ENCODE results near the gene PTPRA. TPM values are rescaled to one million over a fixed set of nuclear protein-coding genes. Genes with fewer than 3 reads are reported as not detected.
A peak's percentile ranks its signal among the peaks of the same experiment; 100 is the strongest.

Gene PTPRA
- total RNA-seq, 4 donors from 2014 or later, result 49.2 to 80.8 (median 60.4) TPM

GRCh38 chr20:2867081-2867864 lies 6.0 kb upstream of the PTPRA start:
- no peak for DNase-seq (ENCODE audit: extremely low spot score)
- WGBS, result 73% methylated on average over 12 of the region's 12 CpGs
- H3K27ac ChIP-seq (replicated peaks in 1 of 4), result no peak overlapping the region
- no peaks in the 10 kb centered on the region for H3K9me3 ChIP-seq
- peaks cover 0 to 3% (median 0%) of the 10 kb centered on the region in 4 donors for H3K27me3 ChIP-seq
- TF ChIP-seq POLR2AphosphoS5 (IDR thresholded peaks at IDR 0.05) (no peak), CTCF (IDR thresholded peaks at IDR 0.05) (no peak), EP300 (IDR thresholded peaks at IDR 0.05) (no peak), POLR2A (IDR thresholded peaks at IDR 0.05; ENCODE audit: low read depth) (no peak)
- peaks cover 25 to 48% (median 46%) of the 10 kb centered on the region in 4 donors for H3K36me3 ChIP-seq
- peaks cover 9 to 19% (median 15%) of the 10 kb centered on the region in 4 donors for H3K4me1 ChIP-seq
- no peak overlapping the region for H3K4me3 ChIP-seq
- intact Hi-C loops (cut with DNase I), result no loop called here

GRCh38 chr20:2869381-2869780 lies 3.9 kb upstream of the PTPRA start:
- Histone ChIP-seq H3K27ac (replicated peaks in 1 of 4) (no peak overlapping the region), H3K4me1 (peaks cover 14 to 30% (median 28%) of the 10 kb centered on the region in 4 donors), H3K36me3 (peaks cover 12 to 27% (median 25%) of the 10 kb centered on the region in 4 donors), H3K9me3 (no peaks in the 10 kb centered on the region), H3K4me3 (no peak overlapping the region), H3K27me3 (peaks cover 0 to 7% (median 0%) of the 10 kb centered on the region in 4 donors)
- TF ChIP-seq CTCF (IDR thresholded peaks at IDR 0.05) (no peak), POLR2AphosphoS5 (IDR thresholded peaks at IDR 0.05) (no peak), EP300 (IDR thresholded peaks at IDR 0.05) (no peak), POLR2A (IDR thresholded peaks at IDR 0.05; ENCODE audit: low read depth) (no peak)
- intact Hi-C loops (cut with DNase I), result no loop called here
- DNase-seq (ENCODE audit: extremely low spot score), result no peak
- 92% methylated on average over 3 of the region's 3 CpGs for WGBS

- H3K36me3 ChIP-seq, result peaks cover 0 to 10% (median 8%) of the 10 kb centered on the region in 4 donors
- H3K9me3 ChIP-seq, result no peaks in the 10 kb centered on the region
- H3K27me3 ChIP-seq, result peaks cover 0 to 7% (median 0%) of the 10 kb centered on the region in 4 donors
- WGBS, result 51% methylated on average over 2 of the region's 2 CpGs
- intact Hi-C loops (cut with DNase I), result loop anchor here (10.0 kb wide), 1 partner anchor 206 kb away; the partner anchor contains the start of gene IDH3B
- TF ChIP-seq EP300 (IDR thresholded peaks at IDR 0.05), result no peak
- TF ChIP-seq POLR2A (IDR thresholded peaks at IDR 0.05; ENCODE audit: low read depth), result no peak
- no peak for TF ChIP-seq POLR2AphosphoS5 (IDR thresholded peaks at IDR 0.05)
- no peak for TF ChIP-seq CTCF (IDR thresholded peaks at IDR 0.05)
- peaks cover 30 to 47% (median 45%) of the 10 kb centered on the region in 4 donors for H3K4me1 ChIP-seq
- H3K27ac ChIP-seq (replicated peaks in 1 of 4), result peak overlapping the region in 1 of 4 donors; percentile 3
- no peak overlapping the region for H3K4me3 ChIP-seq
- no peak for DNase-seq (ENCODE audit: extremely low spot score)
Observed at GRCh38 chr20:2871111-2871465, 2.2 kb upstream of the PTPRA start.

DNA sequence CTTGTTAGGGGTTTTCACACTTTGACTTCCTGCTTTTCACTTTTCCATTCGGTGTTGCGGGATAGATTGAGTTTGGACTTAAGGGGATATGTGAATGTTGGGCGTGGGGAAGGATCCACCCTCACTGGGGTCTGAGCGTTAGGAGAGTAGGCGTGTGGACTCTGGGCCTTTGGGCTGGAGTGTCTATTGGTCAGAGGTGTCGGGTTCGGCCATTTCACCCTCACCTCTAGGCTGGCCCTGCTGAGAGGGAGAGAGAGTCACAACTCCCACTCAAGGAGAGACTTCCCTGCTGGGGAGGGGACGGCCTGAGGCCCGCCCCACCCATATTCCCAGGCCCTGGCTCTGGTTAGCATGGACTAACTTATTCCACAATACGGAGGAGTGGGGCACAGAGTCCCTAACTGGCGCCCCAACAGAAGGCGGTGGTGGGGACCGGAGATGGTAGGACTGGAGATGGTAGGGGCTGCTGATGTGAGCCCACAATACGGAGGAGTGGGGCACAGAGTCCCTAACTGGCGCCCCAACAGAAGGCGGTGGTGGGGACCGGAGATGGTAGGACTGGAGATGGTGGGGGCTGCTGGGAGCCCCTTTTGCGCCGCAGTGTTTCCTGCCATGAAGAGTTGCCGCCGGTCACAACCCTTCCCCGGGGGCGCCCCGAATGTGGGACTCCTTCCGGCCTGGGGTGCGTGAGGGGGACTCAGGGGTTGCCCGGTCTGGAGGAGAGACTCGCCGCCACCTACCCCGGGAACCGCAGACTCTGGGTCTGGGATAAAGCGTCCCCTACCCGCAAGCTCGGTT lies 1.4 kb upstream of the PTPRA start:
- TF ChIP-seq POLR2AphosphoS5 (IDR thresholded peaks at IDR 0.05) (no peak), POLR2A (IDR thresholded peaks at IDR 0.05; ENCODE audit: low read depth) (no peak), EP300 (IDR thresholded peaks at IDR 0.05) (no peak), CTCF (IDR thresholded peaks at IDR 0.05) (no peak)
- H3K4me3 ChIP-seq, result peak overlapping the region; percentile 70 to 100 (median 98)
- peaks cover 30 to 55% (median 52%) of the 10 kb centered on the region in 4 donors for H3K4me1 ChIP-seq
- intact Hi-C loops (cut with DNase I), result loop anchor here (2.0 to 10.0 kb wide), 2 partner anchors 31 to 207 kb away; partner anchors contain the start of genes IDH3B, PCED1A and VPS16
- H3K27ac ChIP-seq (replicated peaks in 1 of 4), result peak overlapping the region in 2 of 4 donors; percentile 73 to 94
- peaks cover 0 to 7% (median 0%) of the 10 kb centered on the region in 4 donors for H3K27me3 ChIP-seq
- WGBS, result 24% methylated on average over 19 of the region's 34 CpGs
- H3K36me3 ChIP-seq, result peaks cover 0 to 2% (median under 1%) of the 10 kb centered on the region in 4 donors
- H3K9me3 ChIP-seq, result no peaks in the 10 kb centered on the region
- no peak for DNase-seq (ENCODE audit: extremely low spot score)

Data from esophagus muscularis mucosa (tissue), 4 donors.